HCT116 (cell line): ENCODE data around the gene MEGF6. TPM values are rescaled to one million over a fixed set of nuclear protein-coding genes. Genes with fewer than 3 reads are reported as not detected.

ENCODE experiments used
- ATAC-seq: fragments of 200-7000 bp; cut with Tn5 transposase; 2 replicates; pipeline ENCODE4 v1.9.1; 2020; ENCODE audit warnings: mild to moderate bottlenecking, moderate library complexity
- BruUV-seq: library from RNA; stranded (reverse); fragments of 400-500 nt; replicated peaks from 2 replicates; lab custom pipeline; 2021; lab: Mats Ljungman, UMichigan
- CTCF ChIA-PET: fragments of 300-600 bp; sonication (Branson Sonifier 250); formaldehyde crosslinking; loops from one replicate; lab custom pipeline; 2021; ENCODE audit warnings: antibody characterized with exemption; lab: Charles Lee
- POLR2A ChIA-PET: fragments of 300-600, 350-600 bp; sonication (Branson Sonifier 250); formaldehyde crosslinking; loops from one replicate; lab custom pipeline; 2021; ENCODE audit warnings: antibody characterized with exemption; lab: Charles Lee
- RAD21 ChIA-PET, 2 experiments: fragments of 300-600 bp; sonication (Branson Sonifier 250); formaldehyde crosslinking; loops; one replicate each; lab custom pipeline; 2023; ENCODE audit warnings: low total read pairs in 2 of 2; ENCODE audit not compliant: uncharacterized antibody in 2 of 2, unreplicated experiment in 2 of 2, low non-redundant PET in 1 of 2; lab: Charles Lee
- DNase-seq: peaks from one replicate; pipeline ENCODE4 v3.0.0-alpha.2; 2010; ENCODE audit warnings: low read depth, low spot score
- H2AFZ ChIP-seq: fragments of 200-600 bp; shearing (Covaris generic), sonication (generic); 2 replicates; pipeline ENCODE4 v1.6.1; 2017; ENCODE audit warnings: low read depth, mixed run types, mixed read lengths, antibody characterized with exemption, low read length; ENCODE audit not compliant: poor library complexity, severe bottlenecking
- H3K27ac ChIP-seq: 2 replicates; pipeline ENCODE4 v1.5.1; 2012; ENCODE audit warnings: low read depth, low read length
- H3K27me3 ChIP-seq: fragments of 200-600 bp; sonication (generic); 2 replicates; pipeline ENCODE4 v1.6.1; 2016; ENCODE audit warnings: mixed run types, low read length, mixed read lengths; ENCODE audit not compliant: insufficient read depth
- H3K36me3 ChIP-seq, 2 experiments: fragments of 200-500 bp in 1 of 2; fragments of 200-600 bp in 1 of 2; sonication (Bioruptor generic) in 1 of 2; sonication (generic) in 1 of 2; 2 replicates each; pipeline versions ENCODE4 v1.5.1 to v1.6.1; 2014 to 2016; ENCODE audit warnings: low read length in 2 of 2, inconsistent platforms in 1 of 2, mixed read lengths in 1 of 2, mixed run types in 1 of 2; ENCODE audit not compliant: insufficient read depth in 2 of 2, control insufficient read depth in 1 of 2
- H3K4me1 ChIP-seq, 2 experiments: fragments of 200-600 bp in 1 of 2; sonication (generic) in 1 of 2; 2 replicates each; pipeline versions ENCODE4 v1.5.1 to v1.6.1; 2012 to 2017; ENCODE audit warnings: low read length in 2 of 2, inconsistent platforms in 1 of 2, mild to moderate bottlenecking in 1 of 2, mixed read lengths in 1 of 2, mixed run types in 1 of 2, moderate library complexity in 1 of 2; ENCODE audit not compliant: insufficient read depth in 2 of 2, control insufficient read depth in 1 of 2
- H3K4me2 ChIP-seq: fragments of 200-600 bp; sonication (generic); 2 replicates; pipeline ENCODE4 v1.6.1; 2017; ENCODE audit warnings: mixed run types, low read length, mixed read lengths
- H3K4me3 ChIP-seq, 2 experiments: fragments of 200-600 bp in 1 of 2; sonication (generic) in 1 of 2; replicated peaks in 1 of 2; 2 replicates each; pipeline ENCODE4 v1.5.1; 2011 to 2016; ENCODE audit warnings: low read length in 2 of 2, control low read depth in 1 of 2, low read depth in 1 of 2, mild to moderate bottlenecking in 1 of 2, mixed read lengths in 1 of 2, mixed run types in 1 of 2
- H3K79me2 ChIP-seq: fragments of 200-600 bp; sonication (generic); 2 replicates; pipeline ENCODE4 v1.6.1; 2017; ENCODE audit warnings: mild to moderate bottlenecking, mixed run types, low read length, moderate library complexity, mixed read lengths; ENCODE audit not compliant: insufficient read depth
- H3K9ac ChIP-seq: fragments of 200-600 bp; sonication (generic); 2 replicates; pipeline ENCODE4 v1.6.1; 2016; ENCODE audit warnings: low read length, mixed read lengths
- H3K9me2 ChIP-seq: fragments of 200-600 bp; sonication (generic), shearing (Covaris generic); 2 replicates; pipeline ENCODE4 v1.6.1; 2017; ENCODE audit warnings: mixed run types, mild to moderate bottlenecking, moderate library complexity; ENCODE audit not compliant: insufficient read depth
- H3K9me3 ChIP-seq, 2 experiments: fragments of 200-500 bp in 1 of 2; fragments of 200-600 bp in 1 of 2; sonication (Bioruptor generic) in 1 of 2; sonication (generic) in 1 of 2; 2 replicates each; pipeline ENCODE4 v1.6.1; 2014 to 2017; ENCODE audit warnings: low read length in 2 of 2, mixed read lengths in 2 of 2, inconsistent platforms in 1 of 2, low read depth in 1 of 2, mild to moderate bottlenecking in 1 of 2, mixed run types in 1 of 2, moderate library complexity in 1 of 2; ENCODE audit not compliant: control insufficient read depth in 1 of 2, insufficient read depth in 1 of 2
- H4K20me1 ChIP-seq: fragments of 200-600 bp; sonication (generic), shearing (Covaris generic); 2 replicates; pipeline ENCODE4 v1.6.1; 2017; ENCODE audit warnings: mixed run types, mild to moderate bottlenecking, moderate library complexity; ENCODE audit not compliant: insufficient read depth
- CEBPB ChIP-seq: IDR thresholded peaks from 2 replicates; pipeline ENCODE4 v1.6.1; 2012; ENCODE audit warnings: low read depth
- CTCF ChIP-seq, 3 experiments: fragments of 200-600 bp in 1 of 3; sonication (generic) in 1 of 3; IDR thresholded peaks in 2 of 3; conservative IDR thresholded peaks in 1 of 3; 2 replicates each; pipeline ENCODE4 v1.5.1; 2012 to 2017; ENCODE audit warnings: low read depth in 2 of 3, low read length in 2 of 3, antibody characterized with exemption in 1 of 3, borderline replicate concordance in 1 of 3, control low read depth in 1 of 3, mild to moderate bottlenecking in 1 of 3, mixed read lengths in 1 of 3, mixed run types in 1 of 3, moderate library complexity in 1 of 3; ENCODE audit not compliant: insufficient read depth in 1 of 3
- EGR1 ChIP-seq: IDR thresholded peaks from 2 replicates; pipeline ENCODE4 v1.6.1; 2012; ENCODE audit warnings: low read depth
- ELF1 ChIP-seq: IDR thresholded peaks from 2 replicates; pipeline ENCODE4 v1.6.1; 2012; ENCODE audit warnings: low read depth, borderline replicate concordance
- EZH2phosphoT487 ChIP-seq: fragments of 200-600 bp; IDR thresholded peaks from 2 replicates; pipeline ENCODE4 v1.6.1; 2018; ENCODE audit warnings: antibody characterized with exemption, borderline replicate concordance
- FOSL1 ChIP-seq: IDR thresholded peaks from 2 replicates; pipeline ENCODE4 v1.6.1; 2012; ENCODE audit warnings: low read depth
- JUND ChIP-seq: IDR thresholded peaks from 2 replicates; pipeline ENCODE4 v1.6.1; 2012
- MAX ChIP-seq: IDR thresholded peaks from 2 replicates; pipeline ENCODE4 v1.6.1; 2012
- POLR2A ChIP-seq: IDR thresholded peaks from 2 replicates; pipeline ENCODE4 v1.7.0; 2011; ENCODE audit warnings: borderline replicate concordance; ENCODE audit not compliant: insufficient read depth, insufficient read length; ENCODE audit errors: extremely low read depth
- POLR2AphosphoS5 ChIP-seq: IDR thresholded peaks from 2 replicates; pipeline ENCODE4 v1.6.1; 2011; ENCODE audit warnings: mild to moderate bottlenecking, low read depth, low read length, moderate library complexity
- SIN3A ChIP-seq: IDR thresholded peaks from 2 replicates; pipeline ENCODE4 v1.6.1; 2012; ENCODE audit warnings: low read depth
- SRF ChIP-seq: IDR thresholded peaks from 2 replicates; pipeline ENCODE4 v1.6.1; 2012; ENCODE audit warnings: low read depth
- TCF7L2 ChIP-seq: IDR thresholded peaks from 2 replicates; pipeline ENCODE4 v1.7.0; 2011; ENCODE audit warnings: borderline replicate concordance, inconsistent platforms; ENCODE audit not compliant: insufficient read depth, insufficient read length; ENCODE audit errors: extremely low read depth
- YY1 ChIP-seq: IDR thresholded peaks from 2 replicates; pipeline ENCODE4 v1.6.1; 2011; ENCODE audit warnings: low read length, low read depth, moderate library complexity, mild to moderate bottlenecking; ENCODE audit not compliant: insufficient replicate concordance; ENCODE audit errors: extremely low read depth
- ZBTB33 ChIP-seq: IDR thresholded peaks from 2 replicates; pipeline ENCODE4 v1.6.1; 2011; ENCODE audit warnings: mild to moderate bottlenecking, low read length, moderate library complexity; ENCODE audit not compliant: insufficient replicate concordance; ENCODE audit errors: extremely low read depth
- intact Hi-C: fragments of 100-400 bp; cut with micrococcal nuclease; formaldehyde crosslinking; loops from 2 replicates; pipeline ENCODE4 v1.10.0; 2022
- total RNA-seq: library from RNA; stranded (reverse); gene quantifications from one replicate; pipeline ENCODE4 v1.2.1, GENCODE V29; 2021; ENCODE audit not compliant: unreplicated experiment

The MEGF6 gene
- total RNA-seq, 1 experiment from 2014 or later: 47.6 TPM

GRCh38 chr1:3516911-3517675, 94.2 kb downstream of the MEGF6 start:
- Histone ChIP-seq H3K79me2 (no peaks in the 10 kb centered on the region), H3K27me3 (no peaks in the 10 kb centered on the region), H3K36me3 (no peaks in the 10 kb centered on the region), H3K4me2 (no peak overlapping the region), H3K9me2 (no peaks in the 10 kb centered on the region), H3K4me1 (peaks cover 0 to 9% of the 10 kb centered on the region in 2 experiments; a peak in 2 of 4 replicates), H4K20me1 (no peaks in the 10 kb centered on the region), H3K27ac (no peak overlapping the region), H3K9me3 (no peaks in the 10 kb centered on the region), H2AFZ (no peak overlapping the region), H3K4me3 (no peak overlapping the region), H3K9ac (no peak overlapping the region)
- POLR2A ChIA-PET: no interaction called here
- DNase-seq: no peak
- TF ChIP-seq MAX: no peak
- TF ChIP-seq EZH2phosphoT487: no peak
- TF ChIP-seq ELF1: no peak
- no TSS peak for BruUV-seq
- ATAC-seq: no peak
- intact Hi-C loops: no loop called here
- CTCF ChIA-PET: no interaction called here
- RAD21 ChIA-PET: no interaction called here

- CTCF ChIA-PET: no interaction called here
- H4K20me1 ChIP-seq: no peaks in the 10 kb centered on the region
- POLR2A ChIA-PET: no interaction called here
- H3K4me3 ChIP-seq: no peak overlapping the region
- intact Hi-C loops: no loop called here
- no peaks in the 10 kb centered on the region for H3K79me2 ChIP-seq
- ATAC-seq (no peak), DNase-seq (no peak)
- no peak overlapping the region for H3K4me2 ChIP-seq
- no TSS peak for BruUV-seq
- H3K9me2 ChIP-seq: no peaks in the 10 kb centered on the region
- RAD21 ChIA-PET: no interaction called here
- H3K9me3 ChIP-seq: no peaks in the 10 kb centered on the region
- no peaks in the 10 kb centered on the region for H3K36me3 ChIP-seq
- H3K4me1 ChIP-seq: peaks cover 0 to 13% of the 10 kb centered on the region in 2 experiments; a peak in 2 of 4 replicates
- H3K9ac ChIP-seq: no peak overlapping the region
- H2AFZ ChIP-seq: no peak overlapping the region
- no peaks in the 10 kb centered on the region for H3K27me3 ChIP-seq
- no peak for TF ChIP-seq CEBPB
- no peak for TF ChIP-seq EGR1
- TF ChIP-seq SRF: no peak
- TF ChIP-seq MAX: no peak
- no peak for TF ChIP-seq SIN3A
- no peak for TF ChIP-seq EZH2phosphoT487
- no peak for TF ChIP-seq CTCF (IDR thresholded peaks at IDR 0.05 in 2 of 3, conservative IDR thresholded peaks at IDR 0.05 in 1 of 3; ENCODE audit: borderline replicate concordance in 1 of 3, insufficient read depth in 1 of 3, low read depth in 2 of 3, low read length in 2 of 3)
- TF ChIP-seq FOSL1: no peak
- no peak for TF ChIP-seq TCF7L2
- TF ChIP-seq ELF1: no peak
- no peak for TF ChIP-seq JUND
- no peak for TF ChIP-seq ZBTB33
- TF ChIP-seq YY1: no peak
- no peak for TF ChIP-seq POLR2A
- TF ChIP-seq POLR2AphosphoS5: no peak
- no peak overlapping the region for H3K27ac ChIP-seq
Observed at GRCh38 chr1:3516481-3516869, 94.8 kb downstream of the MEGF6 start.
